Brain microvascular endothelial cell (primary cell): Measurements from ENCODE around the gene ROBO1.

Experiments
- DNase-seq: peaks from one replicate; pipeline ENCODE4 v3.0.0-alpha.2; 2020
- H3K27ac ChIP-seq: fragments of 250-450 bp; sonication (Bioruptor Pico); 2 replicates; pipeline ENCODE4 v1.5.1; 2020; ENCODE audit warnings: mild to moderate bottlenecking, moderate library complexity
- H3K27me3 ChIP-seq: fragments of 250-450 bp; sonication (Bioruptor Pico); replicated peaks from 2 replicates; pipeline ENCODE4 v1.5.1; 2020; ENCODE audit warnings: mild to moderate bottlenecking
- H3K36me3 ChIP-seq: fragments of 250-450 bp; sonication (Bioruptor Pico); replicated peaks from 2 replicates; pipeline ENCODE4 v1.5.1; 2020; ENCODE audit warnings: mild to moderate bottlenecking
- H3K4me3 ChIP-seq: 2 replicates; pipeline ENCODE4 v1.5.1; 2011; ENCODE audit warnings: low read depth, mild to moderate bottlenecking, control low read depth, low read length, moderate library complexity
- CTCF ChIP-seq: IDR thresholded peaks from 2 replicates; pipeline ENCODE4 v1.5.1; 2011; ENCODE audit warnings: low read depth, mild to moderate bottlenecking, moderate library complexity, low read length, control low read depth, inconsistent platforms; ENCODE audit errors: missing control alignments
- in situ Hi-C: cut with HindIII; loops from 2 replicates; pipeline ENCODE4 v1.10.0; 2017; ENCODE audit warnings: low sequenced_read_pairs, low pct_ligation_motif_present

Gene ROBO1

GRCh38 chr3:79097964-79098660 is 669.7 kb downstream of the ROBO1 start:
- in situ Hi-C loops: no loop called here
- Histone ChIP-seq H3K36me3 (no peaks in the 10 kb centered on the region), H3K4me3 (no peak overlapping the region), H3K27ac (no peak overlapping the region), H3K27me3 (no peaks in the 10 kb centered on the region)
- TF ChIP-seq CTCF: no peak
- DNase-seq: no peak

- H3K36me3 ChIP-seq: no peaks in the 10 kb centered on the region
- in situ Hi-C loops: no loop called here
- no peak for TF ChIP-seq CTCF
- no peak for DNase-seq
- H3K27me3 ChIP-seq: no peaks in the 10 kb centered on the region
- H3K27ac ChIP-seq: no peak overlapping the region
- no peak overlapping the region for H3K4me3 ChIP-seq
Observed at GRCh38 chr3:79094654-79095053, 673.1 kb downstream of the ROBO1 start.

GRCh38 chr3:79086514-79086913 is 681.3 kb downstream of the ROBO1 start:
- no peaks in the 10 kb centered on the region for H3K27me3 ChIP-seq
- no peaks in the 10 kb centered on the region for H3K36me3 ChIP-seq
- in situ Hi-C loops: no loop called here
- no peak overlapping the region for H3K4me3 ChIP-seq
- H3K27ac ChIP-seq: no peak overlapping the region
- peak; percentile 79 for TF ChIP-seq CTCF
- DNase-seq: peak; percentile 65

- in situ Hi-C loops: no loop called here
- H3K27ac ChIP-seq: no peak overlapping the region
- no peaks in the 10 kb centered on the region for H3K36me3 ChIP-seq
- DNase-seq: no peak
- TF ChIP-seq CTCF: no peak
- no peaks in the 10 kb centered on the region for H3K27me3 ChIP-seq
- no peak overlapping the region for H3K4me3 ChIP-seq
Observed at GRCh38 chr3:79085171-79085570, 682.6 kb downstream of the ROBO1 start.

- no peak overlapping the region for H3K4me3 ChIP-seq
- no peak for TF ChIP-seq CTCF
- DNase-seq: no peak
- in situ Hi-C loops: no loop called here
- H3K27me3 ChIP-seq: no peaks in the 10 kb centered on the region
- no peak overlapping the region for H3K27ac ChIP-seq
- no peaks in the 10 kb centered on the region for H3K36me3 ChIP-seq
Observed at GRCh38 chr3:79081335-79081734, 686.5 kb downstream of the ROBO1 start.

- no peak overlapping the region for H3K4me3 ChIP-seq
- no peak for TF ChIP-seq CTCF
- H3K27me3 ChIP-seq: no peaks in the 10 kb centered on the region
- no peak overlapping the region for H3K27ac ChIP-seq
- in situ Hi-C loops: no loop called here
- no peaks in the 10 kb centered on the region for H3K36me3 ChIP-seq
- no peak for DNase-seq
Observed at GRCh38 chr3:79074558-79074957, 693.2 kb downstream of the ROBO1 start.
